GM12872 (cell line): ENCODE measurements around the gene ITPKA.

ENCODE experiments used
- CTCF ChIP-seq: IDR thresholded peaks from 3 replicates; pipeline ENCODE4 v1.5.1; 2011; ENCODE audit warnings: low read depth, mild to moderate bottlenecking, low read length, moderate library complexity; ENCODE audit not compliant: insufficient read depth

The ITPKA gene

GRCh38 chr15:41499109-41499851 lies 5.6 kb downstream of the ITPKA start:
- TF ChIP-seq CTCF: no peak

DNA sequence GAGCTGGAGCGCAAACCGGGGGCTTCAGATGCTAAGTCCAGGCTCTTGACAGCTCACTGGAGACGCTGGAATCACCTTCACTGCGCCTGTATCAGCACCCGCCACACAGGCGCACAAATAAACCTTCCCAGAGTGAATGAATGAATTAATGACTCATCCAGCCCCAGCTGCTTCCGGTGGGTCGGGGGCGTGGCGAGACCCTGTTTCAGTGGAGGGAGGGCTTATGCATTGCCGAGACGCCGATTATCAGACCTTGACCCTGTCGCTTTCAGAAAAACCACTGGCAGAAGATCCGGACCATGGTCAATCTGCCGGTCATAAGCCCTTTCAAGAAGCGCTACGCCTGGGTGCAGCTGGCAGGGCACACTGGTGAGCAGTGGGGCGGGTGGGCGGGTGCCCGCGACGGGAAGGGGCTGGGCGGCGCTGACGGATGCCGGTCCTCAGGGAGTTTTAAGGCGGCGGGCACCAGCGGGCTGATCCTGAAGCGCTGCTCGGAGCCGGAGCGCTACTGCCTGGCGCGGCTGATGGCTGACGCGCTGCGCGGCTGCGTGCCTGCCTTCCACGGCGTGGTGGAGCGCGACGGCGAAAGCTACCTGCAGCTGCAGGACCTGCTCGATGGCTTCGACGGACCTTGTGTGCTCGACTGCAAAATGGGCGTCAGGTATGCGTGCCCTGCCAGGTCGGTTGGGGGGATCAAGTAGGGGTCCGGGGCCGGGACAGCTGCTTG lies 7.7 kb downstream of the ITPKA start:
- TF ChIP-seq CTCF: no peak

DNA sequence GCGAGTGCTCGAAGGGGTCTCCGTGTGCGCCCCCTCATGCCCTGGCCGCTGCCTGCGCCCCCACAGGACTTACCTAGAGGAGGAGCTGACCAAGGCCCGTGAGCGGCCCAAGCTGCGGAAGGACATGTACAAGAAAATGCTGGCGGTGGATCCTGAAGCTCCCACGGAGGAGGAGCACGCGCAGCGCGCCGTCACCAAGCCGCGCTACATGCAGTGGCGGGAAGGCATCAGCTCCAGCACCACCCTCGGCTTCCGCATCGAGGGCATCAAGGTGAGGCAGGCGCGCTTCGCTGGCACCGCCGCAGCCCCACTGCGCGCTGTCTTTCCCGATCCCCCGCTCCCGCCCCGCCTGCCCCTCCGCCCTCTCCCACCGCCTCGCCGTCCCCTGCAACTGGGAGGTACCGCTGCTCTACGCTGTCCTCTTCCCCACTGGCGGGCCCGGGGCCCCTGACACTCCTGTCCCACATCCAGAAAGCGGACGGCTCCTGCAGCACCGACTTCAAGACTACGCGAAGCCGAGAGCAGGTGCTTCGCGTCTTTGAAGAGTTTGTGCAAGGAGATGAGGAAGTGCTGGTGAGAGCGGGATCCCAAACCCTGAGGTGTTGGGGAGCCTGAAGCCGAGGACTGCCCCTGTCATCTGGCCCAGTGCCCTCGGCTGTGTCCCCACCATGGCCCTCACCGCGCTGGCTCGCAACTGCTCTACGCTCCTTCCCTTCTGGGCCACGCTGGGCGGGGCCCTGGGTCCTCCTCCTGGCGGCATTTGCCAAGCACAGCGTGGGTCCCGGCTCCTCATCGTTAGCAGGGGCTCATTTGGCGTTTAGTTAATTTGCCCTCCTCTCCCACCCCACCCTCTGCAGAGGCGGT lies 8.5 kb downstream of the ITPKA start:
- TF ChIP-seq CTCF: no peak

GRCh38 chr15:41502795-41503668 lies 9.4 kb downstream of the ITPKA start:
- no peak for TF ChIP-seq CTCF

DNA sequence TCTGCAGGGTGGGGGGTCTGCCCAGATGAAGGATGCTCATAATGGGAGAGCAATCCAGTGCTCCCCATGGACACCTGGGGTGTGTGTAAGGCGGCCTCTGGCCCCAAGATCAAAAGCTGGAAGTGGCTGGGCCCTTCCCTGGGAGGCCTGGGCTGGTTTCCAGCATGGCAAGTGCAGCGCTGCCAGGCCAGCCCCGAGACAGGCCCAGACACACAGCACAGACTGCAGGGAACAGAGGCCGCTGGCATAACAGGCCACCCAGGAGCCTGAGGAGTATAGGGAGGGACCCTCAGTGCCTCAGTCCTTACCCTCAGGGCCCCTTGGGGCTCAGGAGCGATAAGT lies 10.0 kb downstream of the ITPKA start:
- no peak for TF ChIP-seq CTCF

- no peak for TF ChIP-seq CTCF
Measured at GRCh38 chr15:41504751-41505492, 11.2 kb downstream of the ITPKA start.
